GM21717 (cell line): ENCODE results near the gene TSC22D3.

Experiments used
- ATAC-seq: cut with Tn5 transposase; IDR thresholded peaks from one replicate; pipeline ENCODE4 v1.9.1; 2021; ENCODE audit warnings: mild to moderate bottlenecking, moderate library complexity; ENCODE audit not compliant: unreplicated experiment

The TSC22D3 gene

DNA sequence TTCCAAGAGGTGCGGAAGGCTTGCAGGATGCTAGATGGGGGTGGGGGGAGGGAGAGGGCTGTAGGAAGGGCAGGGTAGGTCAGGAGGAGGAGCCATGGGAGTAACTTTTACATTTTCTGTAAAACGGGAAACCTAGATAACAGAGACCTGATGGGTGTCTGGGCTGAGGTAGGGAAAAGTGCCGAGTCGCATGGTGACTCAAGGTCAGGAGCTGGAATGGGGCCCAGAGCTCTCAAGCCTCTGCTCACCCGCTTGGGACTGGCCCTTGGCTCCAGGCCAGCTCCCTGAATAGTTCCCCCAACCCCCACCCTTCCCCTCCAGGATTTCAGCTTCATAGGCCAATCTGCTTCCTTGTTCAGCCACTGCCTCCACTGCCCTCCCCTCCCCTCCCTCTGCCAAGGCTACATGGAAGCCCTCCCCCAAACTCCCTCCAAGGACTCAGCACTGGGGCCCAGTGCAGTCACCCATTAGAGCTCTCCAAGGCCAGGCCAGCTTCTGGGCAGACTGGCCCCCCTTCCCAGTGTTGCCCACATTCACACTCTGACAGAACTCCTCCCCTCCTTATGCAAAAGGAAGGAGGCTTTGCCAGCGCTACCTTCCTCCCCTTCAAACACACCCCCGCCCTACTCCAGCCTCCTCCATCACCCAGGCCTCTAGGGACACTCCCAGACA, 43.6 kb downstream of the TSC22D3 start:
- no peak for ATAC-seq

DNA sequence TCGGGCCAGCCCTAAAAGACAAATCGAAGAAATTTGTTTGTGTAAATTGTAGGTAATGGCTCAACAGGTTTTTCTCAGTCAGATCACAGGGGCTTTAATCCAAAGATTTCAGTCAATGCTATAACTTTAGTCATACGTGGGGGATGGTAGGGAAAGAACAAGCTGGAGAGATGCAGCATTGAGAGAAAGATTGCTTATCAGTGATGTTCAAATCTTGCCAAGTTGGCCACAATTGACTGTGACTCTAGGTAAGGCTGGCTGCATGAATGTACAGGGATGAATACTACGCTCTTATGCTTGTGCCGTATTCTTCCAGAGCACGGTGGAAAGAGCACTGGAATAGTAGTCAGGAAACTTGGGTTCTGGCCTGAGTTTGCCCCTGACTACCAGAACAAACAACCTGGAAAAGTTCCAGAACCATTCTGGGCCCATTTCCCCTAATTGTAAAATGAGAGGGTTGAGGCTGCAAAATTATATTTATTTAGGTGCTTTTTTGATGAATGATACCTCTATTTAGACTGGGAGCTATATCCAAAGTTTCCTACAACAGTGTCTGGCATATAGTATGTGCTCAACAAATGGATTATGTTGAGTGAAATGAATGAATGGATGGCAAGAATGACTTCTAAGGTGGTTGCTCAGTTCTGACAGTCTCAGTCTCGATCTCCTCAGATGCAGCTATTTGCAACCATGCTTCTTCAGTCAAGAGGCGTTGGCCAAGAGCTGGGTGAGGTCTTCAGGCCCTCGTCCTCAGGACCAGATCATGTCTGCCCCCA, 44.4 kb downstream of the TSC22D3 start:
- ATAC-seq: no peak

DNA sequence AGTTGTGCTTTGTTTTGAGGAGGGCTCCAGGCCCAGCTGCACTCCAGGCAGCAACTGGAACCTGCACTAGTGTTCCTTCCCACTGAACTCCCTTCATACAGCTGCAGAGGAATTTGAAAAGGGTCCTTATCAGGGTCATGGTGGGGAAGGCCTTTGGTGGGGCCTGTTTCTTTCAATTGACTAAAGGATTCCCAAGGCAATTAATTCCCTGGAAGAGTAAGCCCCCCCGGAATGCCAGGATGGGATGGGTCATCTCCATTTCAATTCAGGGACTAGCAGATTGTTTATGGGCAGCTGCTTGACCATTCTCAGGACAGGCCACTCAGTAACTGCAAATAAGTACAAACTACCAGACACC, 45.3 kb downstream of the TSC22D3 start:
- no peak for ATAC-seq

DNA sequence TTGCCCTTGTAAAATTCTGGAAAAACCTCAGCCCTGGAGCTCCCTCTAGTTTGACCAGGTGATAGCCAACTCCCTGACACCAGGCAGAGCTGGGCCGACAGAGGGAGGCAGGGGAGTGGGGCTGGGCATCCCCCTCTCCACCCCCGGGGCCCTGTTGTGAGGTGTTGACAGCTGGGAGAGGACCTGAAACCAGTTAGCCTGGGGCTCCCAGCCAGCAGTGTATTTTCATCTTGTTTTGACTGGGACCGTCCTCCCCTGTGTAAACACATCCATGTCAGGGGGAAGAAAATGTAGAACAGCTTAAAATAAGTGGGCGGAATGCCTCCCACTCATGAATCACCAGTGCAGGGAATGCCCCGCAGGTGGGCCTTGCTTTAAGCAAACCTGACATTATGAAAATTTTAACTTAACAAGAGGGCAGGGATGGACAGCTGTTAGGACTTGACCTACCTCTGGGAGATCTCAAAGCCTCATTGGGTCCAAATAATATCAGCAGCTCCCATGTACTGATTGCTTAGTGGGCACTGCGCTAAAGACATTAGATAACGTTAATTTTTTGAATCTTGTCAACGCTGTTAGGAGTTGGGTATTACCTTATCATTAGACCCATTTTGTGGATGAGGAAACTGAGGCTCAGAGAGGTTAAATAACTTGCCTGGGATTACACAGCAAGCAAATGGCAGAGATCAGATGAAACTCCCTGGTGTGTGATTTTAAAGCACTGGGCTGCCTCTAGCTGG, 45.9 kb downstream of the TSC22D3 start:
- peak; percentile 80 for ATAC-seq

DNA sequence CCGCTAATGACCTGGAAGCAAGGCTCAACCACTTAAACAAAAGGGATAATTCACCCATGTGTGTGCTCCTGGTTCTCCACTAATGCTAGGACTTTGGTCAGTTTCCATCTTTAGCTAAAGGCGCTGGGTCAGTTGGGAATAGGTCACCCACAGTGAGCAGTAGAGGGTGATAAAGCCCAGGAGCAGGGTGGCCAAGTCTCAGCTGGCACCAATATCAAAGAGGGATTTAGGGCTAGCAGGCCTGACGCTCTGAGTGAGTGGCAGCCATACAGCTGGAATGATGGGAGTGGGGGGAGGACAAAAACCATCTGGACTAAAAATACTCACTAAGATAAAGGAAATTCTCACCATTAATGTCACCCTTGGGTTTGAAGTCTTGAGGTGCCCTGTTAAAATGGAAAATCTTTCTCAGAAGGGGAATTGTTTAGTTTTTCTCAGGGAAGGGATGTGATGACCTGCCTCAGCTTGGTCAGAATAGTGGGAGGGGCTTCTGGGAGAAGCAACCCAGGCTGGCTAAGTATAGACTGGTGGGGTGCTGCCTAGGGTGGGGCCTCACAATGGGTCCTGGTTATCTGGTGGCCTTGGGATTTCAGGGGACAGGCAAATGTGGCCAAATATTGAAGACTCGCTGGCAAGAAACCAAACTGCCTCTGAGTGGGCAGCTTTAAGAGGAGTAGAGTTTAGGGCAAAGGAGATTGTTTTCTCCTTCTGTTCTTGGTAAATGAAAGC, 47.1 kb downstream of the TSC22D3 start:
- no peak for ATAC-seq

DNA sequence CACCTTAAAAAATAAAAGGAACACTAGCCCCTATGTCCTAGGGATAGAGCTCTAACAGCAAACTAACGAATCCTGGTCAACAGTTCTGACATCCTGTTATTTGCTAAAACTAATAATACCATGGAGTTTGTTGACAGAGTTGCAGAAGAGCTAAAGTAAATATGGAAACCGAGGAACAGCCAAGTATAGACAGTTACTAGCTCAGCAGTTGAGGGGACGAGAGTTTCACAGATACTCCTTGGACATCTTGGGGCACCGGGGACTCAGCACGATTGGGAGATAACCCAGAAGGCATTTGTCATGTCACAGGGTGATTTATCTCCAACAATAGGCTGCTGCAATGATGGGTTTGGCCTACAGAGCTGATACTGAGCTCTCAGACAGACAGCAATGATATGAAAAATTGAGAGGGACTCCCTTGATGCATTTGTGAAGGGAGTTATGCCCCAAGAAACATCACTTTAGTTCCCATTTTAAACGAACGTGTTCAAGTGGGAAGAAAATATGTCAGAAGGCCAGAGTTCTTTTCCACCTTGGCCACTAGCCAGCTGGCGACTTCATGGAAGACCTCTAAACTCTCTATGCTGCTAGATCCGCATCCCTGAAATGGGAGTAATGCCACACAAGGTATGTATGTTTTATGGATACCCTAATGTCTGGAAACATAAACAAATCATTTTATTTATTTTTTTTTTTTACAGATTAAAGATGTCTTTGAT, 48.6 kb downstream of the TSC22D3 start:
- no peak for ATAC-seq

DNA sequence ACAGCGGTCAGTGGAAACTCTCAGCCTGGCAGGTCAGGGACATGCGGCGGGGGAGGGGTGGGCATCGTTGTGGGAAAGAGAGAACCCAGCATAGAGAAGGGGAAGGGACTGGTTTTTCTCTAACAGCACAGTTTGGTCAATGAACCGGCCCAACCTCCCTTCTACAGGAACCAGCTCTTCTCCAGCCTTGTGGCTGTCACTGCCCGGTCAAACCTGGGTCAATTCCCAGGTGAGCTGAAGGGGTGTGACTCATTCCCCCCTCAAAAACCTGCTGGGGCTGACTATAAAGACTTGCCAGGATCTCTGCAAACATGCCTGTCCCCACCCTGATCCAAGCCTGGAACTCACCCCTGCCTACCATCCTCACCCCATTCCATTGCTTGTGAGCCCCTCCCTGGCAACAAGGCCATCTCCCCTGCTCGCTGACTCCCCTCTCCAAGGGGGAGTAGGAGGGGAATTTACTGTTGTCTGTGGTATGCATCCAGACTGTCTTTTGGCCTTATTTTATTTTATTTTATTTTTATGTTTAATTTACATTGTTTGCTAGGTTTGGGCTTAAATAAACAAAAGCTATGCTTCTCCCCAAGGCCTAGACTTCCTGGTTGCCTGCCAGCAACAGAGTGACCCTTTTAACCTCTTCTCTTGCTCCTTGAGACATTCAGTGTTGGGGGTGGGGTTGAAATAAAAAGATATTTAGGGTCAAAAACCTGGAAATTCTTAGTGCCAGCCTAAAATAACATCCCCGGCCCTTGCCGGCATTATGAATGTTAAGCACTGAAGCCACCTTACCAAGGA, 49.6 kb downstream of the TSC22D3 start:
- ATAC-seq: no peak

DNA sequence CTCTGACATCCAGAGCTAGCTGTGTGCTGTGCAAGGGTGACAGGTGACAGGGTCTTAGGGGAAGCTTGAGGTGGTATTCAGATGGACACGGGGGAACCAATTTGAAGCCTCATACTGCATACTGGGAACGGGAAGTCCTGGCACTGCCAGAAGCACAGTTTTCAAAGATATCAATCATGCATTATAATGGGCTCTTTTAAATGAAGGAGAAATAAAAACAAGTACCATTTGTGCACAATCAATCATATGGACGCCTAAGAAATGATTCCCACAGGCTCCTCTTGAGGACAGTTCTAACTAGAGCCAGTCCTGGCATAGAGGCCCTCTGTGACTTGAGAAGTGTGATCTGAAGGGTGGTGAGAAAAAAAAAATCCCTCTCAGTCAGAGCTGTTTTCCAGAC, 50.9 kb downstream of the TSC22D3 start:
- ATAC-seq: no peak

DNA sequence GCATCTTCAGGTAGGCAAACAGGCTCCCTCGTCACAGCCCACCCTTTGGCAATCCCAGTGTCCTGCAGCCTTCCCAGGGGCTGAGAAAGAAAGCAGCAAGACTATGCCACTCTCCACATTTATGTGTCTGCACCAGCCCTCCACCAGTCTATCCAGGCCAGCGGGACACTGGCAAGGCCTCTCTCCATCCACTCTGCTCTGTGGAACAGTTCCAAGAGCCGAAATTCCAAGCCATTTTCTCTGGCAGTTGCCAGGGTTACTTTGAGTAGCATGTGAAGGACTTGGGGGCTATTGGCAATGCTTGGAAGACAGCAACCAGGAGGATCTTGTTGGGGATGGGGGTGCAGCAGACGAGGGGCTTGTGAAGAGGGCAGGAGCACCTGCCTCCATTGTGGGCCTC, 52.1 kb downstream of the TSC22D3 start:
- ATAC-seq: no peak

DNA sequence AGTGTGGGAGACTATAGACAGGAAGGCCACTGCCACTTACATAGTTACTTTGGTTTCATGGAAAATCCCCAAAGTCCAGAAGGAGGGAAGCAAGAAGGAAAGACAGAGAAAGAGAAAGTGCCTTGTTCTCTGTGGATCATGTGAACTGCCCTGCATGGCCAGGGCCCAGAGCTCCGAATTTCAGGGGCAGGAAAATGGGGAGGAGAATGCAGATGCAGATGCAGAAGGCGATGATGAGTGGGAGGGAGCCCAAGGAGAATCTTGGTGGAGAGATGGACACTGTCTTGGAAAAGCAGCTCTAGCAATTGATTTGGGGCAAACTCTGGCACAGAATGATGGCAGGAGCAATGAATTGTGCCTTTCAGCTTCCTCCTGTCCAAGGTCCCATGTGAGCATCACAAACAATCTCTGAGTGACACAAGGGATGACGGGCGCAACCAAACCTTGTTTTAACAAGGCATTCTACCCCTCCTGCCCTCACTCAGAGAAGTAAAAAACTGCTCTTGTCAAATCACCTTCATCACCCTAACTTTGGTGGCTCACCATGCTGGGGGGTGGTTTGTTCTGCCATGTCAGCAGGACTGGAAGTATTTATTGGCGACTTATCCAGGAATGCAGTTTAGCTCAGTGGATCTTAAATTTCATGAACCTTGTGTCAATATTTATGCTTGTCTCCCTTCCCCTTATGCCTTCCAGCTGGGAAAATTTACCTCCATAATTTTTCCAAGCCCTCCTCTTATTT, 53.5 kb downstream of the TSC22D3 start:
- ATAC-seq: no peak

DNA sequence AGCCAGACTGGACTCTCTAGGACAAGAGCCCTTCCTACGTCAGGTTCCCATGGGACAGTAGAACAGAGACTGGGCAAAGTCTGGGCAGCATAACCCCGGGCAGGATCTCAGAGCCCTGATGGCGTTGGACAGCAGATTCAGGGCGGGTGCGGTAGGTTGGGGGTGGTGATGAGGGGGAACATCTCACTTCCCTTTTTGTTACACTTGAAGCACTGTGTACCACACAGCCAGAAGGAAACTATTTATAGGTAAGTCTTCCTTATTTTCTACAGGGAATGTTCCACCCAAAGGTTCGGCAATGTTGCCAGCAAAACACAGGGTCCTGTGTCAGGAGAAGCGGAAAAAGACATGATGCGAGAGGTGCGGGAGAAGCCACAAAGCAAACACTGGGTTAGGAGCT, 54.3 kb downstream of the TSC22D3 start:
- peak; percentile 52 for ATAC-seq

DNA sequence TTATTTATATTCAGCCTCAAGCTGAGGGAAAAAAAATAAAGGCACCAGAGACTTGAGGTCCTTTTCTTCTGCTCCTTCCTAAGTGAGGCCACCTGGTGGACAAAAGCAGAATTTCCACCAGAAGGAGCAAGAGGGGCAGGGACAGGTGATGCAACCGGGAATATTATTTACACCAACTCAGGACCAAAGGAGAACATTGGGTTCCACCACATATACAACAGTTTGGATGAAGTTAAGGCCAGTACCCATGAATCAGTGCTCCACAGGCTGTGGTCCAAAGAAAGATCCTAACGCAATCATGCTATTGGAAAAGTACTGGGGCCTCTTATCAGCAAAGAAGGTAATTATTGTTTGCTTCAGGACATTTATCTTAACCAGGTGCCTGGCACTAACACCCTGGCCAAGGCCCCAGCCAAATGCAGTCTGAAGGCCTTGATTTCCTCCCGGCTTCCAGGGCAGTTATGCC, 57.4 kb downstream of the TSC22D3 start:
- no peak for ATAC-seq

DNA sequence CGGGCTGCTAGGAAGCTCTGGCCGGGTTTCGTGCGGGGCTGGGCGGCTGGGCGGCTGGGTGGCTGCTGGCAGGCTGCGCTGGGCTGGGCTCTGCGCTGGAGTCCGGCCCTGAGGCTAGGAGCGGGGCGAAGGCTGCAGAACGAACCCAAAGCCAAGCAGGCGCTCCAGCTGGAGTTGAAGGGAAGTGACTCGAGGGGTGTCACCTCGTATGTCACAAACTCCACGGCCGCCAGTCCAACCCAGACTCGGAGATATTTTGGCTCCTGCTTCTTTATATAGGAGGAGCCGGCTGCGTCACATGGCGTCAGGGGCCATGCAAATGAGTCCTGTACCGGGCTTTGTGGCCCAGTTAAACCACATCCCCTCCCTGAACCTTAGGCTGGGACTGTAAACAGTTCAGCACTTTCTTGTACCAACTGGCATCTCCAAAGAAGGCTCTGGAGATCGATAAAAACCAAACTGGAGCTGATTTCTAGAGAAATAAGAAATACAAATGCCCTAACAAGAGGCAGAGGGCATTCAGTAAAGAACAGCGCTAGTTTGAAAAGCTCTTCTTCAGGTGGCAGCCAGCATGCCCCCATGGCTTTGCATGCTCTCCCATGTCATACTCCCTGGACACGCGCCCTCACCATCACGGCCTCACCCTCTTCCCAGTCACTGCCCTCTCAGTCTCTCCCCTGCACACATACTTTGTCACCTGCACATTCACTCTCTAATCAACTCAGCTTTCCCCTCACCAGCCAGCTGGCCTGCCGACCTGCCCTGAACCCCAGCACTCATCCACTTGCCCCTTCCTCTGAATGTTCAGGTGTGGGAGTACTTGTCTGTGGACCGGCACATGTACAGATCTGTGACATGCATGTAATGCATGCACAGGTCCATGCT, 58.5 kb downstream of the TSC22D3 start:
- ATAC-seq: peak; percentile 79

DNA sequence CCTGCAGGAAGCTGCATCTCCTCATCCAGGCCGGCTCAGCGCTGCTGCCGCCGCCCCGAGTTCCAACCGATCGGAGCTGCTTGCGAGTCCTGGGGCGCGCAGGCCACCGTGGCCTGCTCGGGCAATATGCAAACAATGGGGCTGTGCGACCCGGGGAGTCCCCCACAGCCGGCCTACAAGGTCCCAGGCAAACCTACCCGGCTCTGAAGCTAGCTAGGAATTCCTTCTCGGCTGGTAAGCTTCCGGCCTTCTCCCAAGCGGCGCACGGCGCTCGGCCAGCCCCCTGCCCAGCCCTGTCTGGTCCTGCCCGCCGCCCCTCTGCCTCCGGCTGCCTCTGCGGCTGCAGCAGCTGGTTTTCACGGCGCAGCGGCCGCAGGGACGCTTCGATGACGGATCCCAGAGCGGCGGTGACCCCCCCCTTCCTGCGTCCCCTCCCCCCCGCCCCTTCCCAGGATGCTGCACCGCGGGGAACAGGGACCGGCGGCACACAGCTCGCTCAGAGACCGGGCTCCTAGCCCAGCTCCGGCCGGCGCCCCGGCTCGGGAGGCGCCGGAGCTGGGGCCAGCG, 59.4 kb downstream of the TSC22D3 start:
- peak; percentile 45 for ATAC-seq

DNA sequence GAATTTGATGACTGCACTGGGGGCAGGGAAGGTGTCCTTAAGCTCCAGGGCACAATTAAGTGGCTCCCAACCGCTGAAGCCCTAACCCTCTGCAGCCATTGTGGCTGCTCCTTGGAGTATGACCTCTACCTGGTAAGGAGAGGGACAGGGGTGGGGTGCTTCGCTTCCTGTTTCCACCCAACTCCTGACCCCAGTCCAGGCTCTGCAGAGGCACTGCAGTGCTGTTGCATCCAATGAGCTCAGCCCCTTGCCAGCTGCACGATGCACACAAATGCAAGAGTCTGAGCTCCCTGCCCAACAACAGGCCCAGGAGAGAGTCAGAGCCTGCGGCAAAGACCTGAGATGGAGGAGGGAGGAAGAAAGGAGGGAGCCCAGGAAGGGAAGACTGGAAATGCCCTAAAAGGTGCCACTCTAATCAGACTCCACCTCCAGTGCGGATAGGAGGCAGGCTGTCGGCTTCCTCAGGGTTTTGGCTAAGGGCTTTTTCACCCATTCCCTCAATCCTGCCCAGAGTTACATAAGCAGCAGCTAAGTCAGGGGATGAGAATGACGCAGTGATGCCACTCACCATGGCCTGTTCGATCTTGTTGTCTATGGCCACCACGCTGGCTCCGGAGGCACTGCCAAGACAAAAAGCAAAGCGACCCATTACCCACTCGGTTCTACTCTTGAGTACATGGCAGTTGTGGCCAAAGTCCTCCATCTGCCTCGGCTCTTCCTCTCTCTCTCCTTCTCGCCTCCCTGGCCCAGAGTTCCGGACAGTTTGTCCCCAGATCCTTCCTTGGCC, 60.1 kb downstream of the TSC22D3 start:
- no peak for ATAC-seq

DNA sequence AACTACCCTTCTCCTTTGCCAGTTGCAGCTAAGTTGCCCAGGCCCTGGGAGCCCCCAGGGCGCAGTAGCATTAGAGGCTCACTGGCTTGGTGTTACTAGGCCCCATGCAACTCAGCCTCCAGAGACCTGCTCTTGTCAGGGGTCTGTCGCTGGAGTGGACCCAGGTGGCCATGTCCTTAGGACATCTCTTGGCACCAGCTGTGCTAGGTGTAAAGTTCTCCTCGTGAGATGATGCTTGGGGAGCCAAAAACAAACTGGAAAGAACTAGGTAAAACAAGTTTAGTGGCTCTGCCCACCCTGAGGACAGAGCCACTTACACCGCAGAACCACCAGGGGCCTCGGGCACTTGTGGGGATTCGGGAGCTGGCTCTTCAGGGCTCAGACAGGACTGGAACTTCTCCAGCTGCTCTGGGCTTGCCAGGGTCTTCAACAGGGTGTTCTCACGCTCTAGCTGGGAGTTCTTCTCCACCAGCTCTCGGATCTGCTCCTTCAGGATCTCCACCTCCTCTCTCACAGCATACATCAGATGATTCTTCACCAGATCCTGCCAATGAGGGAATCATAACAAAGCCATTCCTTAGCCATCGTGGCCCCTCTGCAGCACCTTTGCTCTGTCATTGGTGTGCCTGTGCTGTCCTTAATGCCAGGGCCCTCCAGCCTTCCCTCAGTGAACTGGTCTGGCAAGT, 61.2 kb downstream of the TSC22D3 start:
- no peak for ATAC-seq
